Stimulated activated effector memory CD8-positive, alpha-beta T cell treated with anti-CD3 and anti-CD28 coated beads, Interleukin-12 subunit alpha, Interleukin-12 subunit beta, amount 100 ng/mL, for 72 hours (primary cell): ENCODE measurements around the gene HDAC2.

Experiments used
- ATAC-seq: fragments of 150-1000 bp; cut with Tn5 transposase; 2 replicates; pipeline ENCODE4 v1.10.0; 2021
- DNase-seq, 2 donors: peaks; one replicate each; pipeline ENCODE4 v3.0.0; 2021 to 2022; ENCODE audit warnings: low spot score in 2 of 2
- H3K27ac Mint-ChIP-seq: one replicate; pipeline ENCODE4 v1.8.0; 2022; ENCODE audit warnings: mild to moderate bottlenecking, mixed read lengths
- H3K36me3 Mint-ChIP-seq: one replicate; pipeline ENCODE4 v1.8.0; 2022; ENCODE audit warnings: mild to moderate bottlenecking, mixed read lengths
- H3K4me1 Mint-ChIP-seq: one replicate; pipeline ENCODE4 v1.8.0; 2022; ENCODE audit warnings: mixed read lengths
- H3K4me3 Mint-ChIP-seq: one replicate; pipeline ENCODE4 v1.8.0; 2022; ENCODE audit warnings: mild to moderate bottlenecking, mixed read lengths
- H3K9me3 Mint-ChIP-seq: one replicate; pipeline ENCODE4 v1.8.0; 2022; ENCODE audit warnings: mixed read lengths

The HDAC2 gene

GRCh38 chr6:113908801-113909200, 62.1 kb downstream of the HDAC2 start:
- DNase-seq = no peak
- H3K4me1 Mint-ChIP-seq = no peaks in the 10 kb centered on the region
- no peak for ATAC-seq
- H3K27ac Mint-ChIP-seq = no peak overlapping the region
- H3K36me3 Mint-ChIP-seq = no peaks in the 10 kb centered on the region
- H3K9me3 Mint-ChIP-seq = no peaks in the 10 kb centered on the region
- no peak overlapping the region for H3K4me3 Mint-ChIP-seq

- Mint-ChIP-seq H3K36me3 (no peaks in the 10 kb centered on the region), H3K27ac (no peak overlapping the region), H3K9me3 (no peaks in the 10 kb centered on the region), H3K4me3 (no peak overlapping the region), H3K4me1 (no peaks in the 10 kb centered on the region)
- no peak for ATAC-seq
- DNase-seq = no peak
Measured at GRCh38 chr6:113907102-113907815, 63.7 kb downstream of the HDAC2 start.

DNA sequence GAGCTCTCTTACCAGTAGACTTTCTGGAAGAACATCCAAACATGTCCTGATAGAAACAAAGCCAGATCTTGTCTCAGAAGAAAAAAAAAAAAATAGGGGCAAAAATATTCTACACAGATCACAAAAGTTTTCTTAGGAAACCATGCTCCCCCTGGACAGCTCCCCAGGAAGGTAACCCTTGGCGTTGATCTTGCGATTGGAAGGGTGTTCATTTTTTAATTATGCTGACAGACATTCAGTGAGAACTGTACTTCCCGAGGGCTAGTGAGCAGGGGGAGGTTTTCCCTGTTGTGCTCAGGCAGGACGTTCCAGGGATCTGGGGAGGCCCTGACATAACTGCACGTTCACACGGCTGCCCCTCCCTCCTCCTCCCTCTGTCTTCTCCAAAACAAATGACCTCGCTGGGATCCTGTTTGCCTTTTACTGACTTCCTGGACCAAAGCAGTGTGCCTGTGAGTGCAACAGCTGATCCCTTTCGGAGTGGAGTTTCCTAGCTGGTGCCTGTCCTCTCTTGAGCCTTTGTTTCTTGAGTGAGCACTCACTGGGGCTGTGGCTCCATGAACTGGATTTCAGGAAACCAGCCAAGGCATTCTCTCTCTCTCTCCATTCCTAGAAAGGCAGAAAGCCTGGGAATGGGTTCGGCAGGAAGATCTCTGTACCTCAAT, 67.2 kb downstream of the HDAC2 start:
- no peaks in the 10 kb centered on the region for H3K9me3 Mint-ChIP-seq
- H3K27ac Mint-ChIP-seq = no peak overlapping the region
- H3K36me3 Mint-ChIP-seq = no peaks in the 10 kb centered on the region
- DNase-seq (no peak), ATAC-seq (no peak)
- H3K4me3 Mint-ChIP-seq = no peak overlapping the region
- H3K4me1 Mint-ChIP-seq = no peaks in the 10 kb centered on the region

GRCh38 chr6:113901482-113901881, 69.5 kb downstream of the HDAC2 start:
- no peaks in the 10 kb centered on the region for H3K9me3 Mint-ChIP-seq
- H3K36me3 Mint-ChIP-seq = no peaks in the 10 kb centered on the region
- no peak overlapping the region for H3K27ac Mint-ChIP-seq
- ATAC-seq = no peak
- H3K4me3 Mint-ChIP-seq = no peak overlapping the region
- no peaks in the 10 kb centered on the region for H3K4me1 Mint-ChIP-seq
- no peak for DNase-seq

DNA sequence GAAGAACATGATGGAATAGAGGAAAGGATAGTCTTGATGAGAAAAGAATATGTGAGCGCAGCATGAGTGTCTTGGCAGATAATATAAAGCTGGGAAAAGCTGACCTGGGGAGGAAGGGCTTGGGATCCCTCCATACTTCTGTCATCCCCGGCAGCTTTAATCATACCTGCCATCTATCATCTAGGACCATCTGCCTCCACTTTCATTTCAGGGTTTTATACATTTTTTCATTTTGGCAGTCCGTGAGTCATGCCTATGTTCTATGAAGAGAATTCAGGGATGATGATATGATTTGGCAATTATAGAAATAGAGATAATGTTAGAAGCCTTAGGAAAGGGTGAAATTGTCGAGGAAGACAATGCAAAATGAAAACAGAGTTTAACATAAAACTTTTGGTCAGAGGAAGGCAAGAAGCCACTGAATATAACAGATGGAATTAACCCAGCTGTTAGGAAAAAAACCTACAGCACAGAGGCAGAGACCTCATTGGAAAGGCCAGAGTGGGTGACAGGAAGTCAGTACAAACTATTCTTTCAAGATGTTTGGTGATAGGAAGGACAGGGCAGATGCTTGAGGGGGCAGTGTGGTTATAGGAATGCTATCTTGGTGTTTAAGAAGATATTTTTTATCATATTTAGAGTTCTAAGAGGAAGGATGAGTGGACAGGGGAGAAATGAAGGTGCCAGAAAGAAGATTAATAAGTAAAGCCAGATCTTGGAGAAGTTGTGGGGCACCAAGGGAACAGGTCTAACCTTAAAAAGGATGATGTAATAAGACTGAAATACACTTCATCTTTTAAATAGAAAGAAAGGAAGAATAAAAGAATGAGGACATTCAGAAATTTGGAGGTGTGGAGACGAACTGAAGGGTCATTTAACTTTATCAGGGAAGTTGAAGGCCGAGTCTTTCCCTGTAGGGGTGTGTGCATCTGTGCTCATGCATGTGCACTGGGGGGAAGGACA, 76.0 kb downstream of the HDAC2 start:
- Mint-ChIP-seq H3K36me3 (no peaks in the 10 kb centered on the region), H3K27ac (no peak overlapping the region), H3K4me3 (no peak overlapping the region), H3K9me3 (no peaks in the 10 kb centered on the region), H3K4me1 (no peaks in the 10 kb centered on the region)
- ATAC-seq (no peak), DNase-seq (no peak)

DNA sequence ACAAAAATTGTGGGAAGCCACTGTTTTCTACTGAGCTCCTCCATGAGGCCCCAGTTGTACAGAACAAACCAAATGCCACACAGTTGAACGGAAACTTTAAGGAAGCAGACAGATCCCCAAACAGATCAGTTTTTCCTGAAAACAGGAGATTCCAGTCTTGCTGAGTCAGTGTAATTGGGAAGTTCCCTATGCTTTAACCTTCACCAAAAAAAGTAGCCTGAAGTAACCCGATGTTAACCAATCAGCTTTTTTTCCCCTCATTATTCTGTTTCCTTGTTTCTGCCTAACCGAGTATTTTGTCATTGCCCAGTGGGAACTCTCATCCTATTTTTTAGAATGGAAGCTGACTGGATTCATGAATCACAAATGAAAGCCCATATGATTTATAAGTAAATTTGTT, 77.1 kb downstream of the HDAC2 start:
- Mint-ChIP-seq H3K9me3 (no peaks in the 10 kb centered on the region), H3K4me3 (no peak overlapping the region), H3K36me3 (no peaks in the 10 kb centered on the region), H3K27ac (no peak overlapping the region), H3K4me1 (no peaks in the 10 kb centered on the region)
- DNase-seq (no peak), ATAC-seq (no peak)

GRCh38 chr6:113893451-113893850, 77.5 kb downstream of the HDAC2 start:
- DNase-seq = no peak

DNA sequence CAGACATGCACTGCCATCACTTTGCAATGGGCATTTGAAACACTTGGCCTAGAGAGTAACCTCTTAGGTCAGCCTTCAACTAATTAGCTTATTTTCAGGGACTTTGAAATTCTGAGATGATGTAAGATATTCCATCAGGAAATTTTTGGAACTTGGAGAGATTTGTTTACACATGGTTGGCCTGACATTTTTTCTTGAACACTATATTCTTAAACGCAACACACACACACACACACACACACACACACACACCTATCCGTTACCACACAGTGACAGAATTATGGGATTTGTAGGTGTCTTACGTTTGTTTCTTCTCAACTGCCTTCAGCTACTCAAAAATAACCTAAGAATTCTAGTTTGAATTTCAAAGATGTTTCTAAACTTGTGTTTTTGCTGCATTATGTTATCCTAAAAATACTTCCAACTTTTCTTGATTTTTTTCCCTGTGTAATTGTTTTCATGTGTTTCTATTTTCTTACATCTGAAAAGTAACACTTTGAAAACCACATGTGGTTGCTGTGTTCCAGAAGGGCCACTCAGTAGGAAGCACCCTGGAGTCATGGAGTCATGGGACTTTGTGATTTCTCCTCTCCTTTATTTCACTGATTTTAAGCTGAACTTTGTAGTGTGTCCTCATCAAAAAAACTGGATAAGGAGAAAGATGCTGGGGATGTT, 81.9 kb downstream of the HDAC2 start:
- Mint-ChIP-seq H3K4me1 (no peaks in the 10 kb centered on the region), H3K36me3 (no peaks in the 10 kb centered on the region), H3K27ac (no peak overlapping the region), H3K9me3 (no peaks in the 10 kb centered on the region), H3K4me3 (no peak overlapping the region)
- no peak for ATAC-seq
- DNase-seq = no peak

More at GRCh38 chr6:113893451-113893850, 77.5 kb downstream of the HDAC2 start:
- H3K4me3 Mint-ChIP-seq = no peak overlapping the region
- H3K27ac Mint-ChIP-seq = no peak overlapping the region
- no peaks in the 10 kb centered on the region for H3K9me3 Mint-ChIP-seq
- ATAC-seq = no peak
- no peaks in the 10 kb centered on the region for H3K36me3 Mint-ChIP-seq
- no peaks in the 10 kb centered on the region for H3K4me1 Mint-ChIP-seq

- H3K36me3 Mint-ChIP-seq = no peaks in the 10 kb centered on the region
- no peaks in the 10 kb centered on the region for H3K9me3 Mint-ChIP-seq
- ATAC-seq (no peak), DNase-seq (no peak)
- no peak overlapping the region for H3K4me3 Mint-ChIP-seq
- H3K27ac Mint-ChIP-seq = no peak overlapping the region
- no peaks in the 10 kb centered on the region for H3K4me1 Mint-ChIP-seq
Measured at GRCh38 chr6:113888493-113888892, 82.5 kb downstream of the HDAC2 start.

DNA sequence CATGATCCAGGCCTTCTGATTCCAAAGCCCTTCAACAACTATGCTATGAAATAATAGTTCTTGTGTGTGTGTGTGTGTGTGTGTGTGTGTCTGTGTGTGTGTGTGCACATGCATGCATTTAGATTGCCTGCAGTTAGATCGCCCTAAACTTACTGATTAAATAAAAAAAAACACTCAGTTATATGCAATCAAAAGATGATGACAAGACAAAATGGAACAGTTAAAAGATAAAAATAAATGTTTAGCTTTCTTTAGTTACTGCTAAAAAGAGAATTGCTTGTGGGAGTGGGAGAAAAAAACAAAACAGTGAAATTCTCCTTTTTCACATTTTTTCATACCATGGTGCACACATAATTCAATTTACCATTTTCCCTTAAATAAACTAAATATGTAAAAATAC, 84.4 kb downstream of the HDAC2 start:
- H3K36me3 Mint-ChIP-seq = no peaks in the 10 kb centered on the region
- no peak overlapping the region for H3K27ac Mint-ChIP-seq
- H3K4me3 Mint-ChIP-seq = no peak overlapping the region
- DNase-seq (no peak), ATAC-seq (no peak)
- H3K9me3 Mint-ChIP-seq = no peaks in the 10 kb centered on the region
- no peaks in the 10 kb centered on the region for H3K4me1 Mint-ChIP-seq

GRCh38 chr6:113884011-113884410, 86.9 kb downstream of the HDAC2 start:
- Mint-ChIP-seq H3K27ac (no peak overlapping the region), H3K4me1 (no peaks in the 10 kb centered on the region), H3K4me3 (no peak overlapping the region), H3K36me3 (no peaks in the 10 kb centered on the region), H3K9me3 (no peaks in the 10 kb centered on the region)
- no peak for ATAC-seq
- DNase-seq = no peak
